ENCODE results near the gene PLCH1. TPM values are rescaled to one million over a fixed set of nuclear protein-coding genes. Genes with fewer than 3 reads are reported as not detected.

The PLCH1 gene
- total RNA-seq, 1 donor from 2014 or later: 2.9 TPM

- H3K4me3 ChIP-seq (ENCODE audit: low read depth, low read length): no peak overlapping the region
- no peaks in the 10 kb centered on the region for H3K27me3 ChIP-seq (ENCODE audit: control insufficient read depth, insufficient read depth, low read length)
- TF ChIP-seq CTCF (IDR thresholded peaks at IDR 0.05; ENCODE audit: insufficient read depth, low read length, poor library complexity, severe bottlenecking): no peak
- no peak for DNase-seq (ENCODE audit: low read depth)
- H3K36me3 ChIP-seq (ENCODE audit: control insufficient read depth, insufficient read depth, low read length): no peaks in the 10 kb centered on the region
Observed at GRCh38 chr3:155766206-155766605, 21.3 kb upstream of the PLCH1 start.

- no peak for TF ChIP-seq CTCF (IDR thresholded peaks at IDR 0.05; ENCODE audit: insufficient read depth, low read length, poor library complexity, severe bottlenecking)
Observed at GRCh38 chr3:155763870-155764463, 19.1 kb upstream of the PLCH1 start.

GRCh38 chr3:155760653-155761052 lies 15.8 kb upstream of the PLCH1 start:
- no peak for DNase-seq (ENCODE audit: low read depth)
- TF ChIP-seq CTCF (IDR thresholded peaks at IDR 0.05; ENCODE audit: insufficient read depth, low read length, poor library complexity, severe bottlenecking): no peak
- Histone ChIP-seq H3K27me3 (ENCODE audit: control insufficient read depth, insufficient read depth, low read length) (no peaks in the 10 kb centered on the region), H3K36me3 (ENCODE audit: control insufficient read depth, insufficient read depth, low read length) (no peaks in the 10 kb centered on the region), H3K4me3 (ENCODE audit: low read depth, low read length) (no peak overlapping the region)

More at GRCh38 chr3:155763870-155764463, 19.1 kb upstream of the PLCH1 start:
- DNase-seq (ENCODE audit: low read depth): no peak
- Histone ChIP-seq H3K36me3 (ENCODE audit: control insufficient read depth, insufficient read depth, low read length) (no peaks in the 10 kb centered on the region), H3K4me3 (ENCODE audit: low read depth, low read length) (no peak overlapping the region), H3K27me3 (ENCODE audit: control insufficient read depth, insufficient read depth, low read length) (no peaks in the 10 kb centered on the region)

GRCh38 chr3:155757577-155757976 lies 12.7 kb upstream of the PLCH1 start:
- H3K4me3 ChIP-seq (ENCODE audit: low read depth, low read length): no peak overlapping the region

GRCh38 chr3:155753038-155753639 lies 8.3 kb upstream of the PLCH1 start:
- peak; percentile 59 for TF ChIP-seq CTCF (IDR thresholded peaks at IDR 0.05; ENCODE audit: insufficient read depth, low read length, poor library complexity, severe bottlenecking)
- no peaks in the 10 kb centered on the region for H3K36me3 ChIP-seq (ENCODE audit: control insufficient read depth, insufficient read depth, low read length)
- no peaks in the 10 kb centered on the region for H3K27me3 ChIP-seq (ENCODE audit: control insufficient read depth, insufficient read depth, low read length)
- H3K4me3 ChIP-seq (ENCODE audit: low read depth, low read length): no peak overlapping the region
- DNase-seq (ENCODE audit: low read depth): no peak

More at GRCh38 chr3:155757577-155757976, 12.7 kb upstream of the PLCH1 start:
- TF ChIP-seq CTCF (IDR thresholded peaks at IDR 0.05; ENCODE audit: insufficient read depth, low read length, poor library complexity, severe bottlenecking): no peak
- DNase-seq (ENCODE audit: low read depth): no peak
- H3K36me3 ChIP-seq (ENCODE audit: control insufficient read depth, insufficient read depth, low read length): no peaks in the 10 kb centered on the region
- no peaks in the 10 kb centered on the region for H3K27me3 ChIP-seq (ENCODE audit: control insufficient read depth, insufficient read depth, low read length)
